ENCODE measurements around the gene RNPC3. TPM values are rescaled to one million over a fixed set of nuclear protein-coding genes. Genes with fewer than 3 reads are reported as not detected.

Gene RNPC3
- polyA plus RNA-seq, 3 donors = 8.0 to 29.6 (median 9.1) TPM

GRCh38 chr1:103529746-103530145 is 4.2 kb downstream of the RNPC3 start:
- no peak for DNase-seq
- peak overlapping the region in 1 of 7 donors; percentile 16 for H3K27ac Mint-ChIP-seq
- peaks cover 0 to 3% (median 0%) of the 10 kb centered on the region in 3 donors for H3K27me3 Mint-ChIP-seq (ENCODE audit: low read depth in 3 of 3)
- Histone ChIP-seq H3K36me3 (replicated peaks in 1 of 2; ENCODE audit: control insufficient read depth in 1 of 2, insufficient read depth in 2 of 2, low read length in 2 of 2) (peaks cover 38 to 57% of the 10 kb centered on the region in 2 donors), H4K20me1 (ENCODE audit: insufficient read depth, low read length) (peaks cover 70% of the 10 kb centered on the region), H3K79me2 (ENCODE audit: insufficient read depth, low read length) (peaks cover 84% of the 10 kb centered on the region), H3K4me3 (replicated peaks in 1 of 3; ENCODE audit: low read depth in 2 of 3, low read length in 3 of 3) (no peak overlapping the region), H3K27ac (ENCODE audit: low read depth in 1 of 2, low read length in 2 of 2) (no peak overlapping the region), H3K9ac (ENCODE audit: insufficient read depth, low read length, poor library complexity, severe bottlenecking) (no peak overlapping the region), H3K9me3 (replicated peaks in 1 of 2; ENCODE audit: control insufficient read depth in 1 of 2, insufficient read depth in 1 of 2, low read length in 2 of 2) (no peaks in the 10 kb centered on the region), H3K4me1 (ENCODE audit: control insufficient read depth in 1 of 2, insufficient read depth in 2 of 2, low read length in 2 of 2) (peaks cover 11 to 32% of the 10 kb centered on the region in 2 donors), H2AFZ (ENCODE audit: insufficient read depth, low read depth, low read length, poor library complexity, severe bottlenecking) (no peak overlapping the region), H3K27me3 (ENCODE audit: control insufficient read depth in 2 of 2, insufficient read depth in 2 of 2, low read length in 2 of 2) (no peaks in the 10 kb centered on the region), H3K4me2 (replicated peaks; ENCODE audit: extremely low read depth, low read length, poor library complexity, severe bottlenecking) (no peak overlapping the region)
- peaks cover 45% of the 10 kb centered on the region for H3K4me1 Mint-ChIP-seq
- no peak for TF ChIP-seq CTCF (IDR thresholded peaks at IDR 0.05)
- H3K36me3 Mint-ChIP-seq = peaks cover 44 to 58% of the 10 kb centered on the region in 2 donors
- no peak overlapping the region for H3K4me3 Mint-ChIP-seq
- no peaks in the 10 kb centered on the region for H3K9me3 Mint-ChIP-seq
- 89% methylated on average over 6 of the region's 8 CpGs for WGBS (ENCODE audit: insufficient coverage)
- intact Hi-C loops (cut with micrococcal nuclease) = no loop called here

GRCh38 chr1:103538226-103538625 is 12.7 kb downstream of the RNPC3 start:
- no peaks in the 10 kb centered on the region for H3K9me3 Mint-ChIP-seq
- peaks cover 39% of the 10 kb centered on the region for H4K20me1 ChIP-seq (ENCODE audit: insufficient read depth, low read length)
- H3K4me2 ChIP-seq (replicated peaks; ENCODE audit: extremely low read depth, low read length, poor library complexity, severe bottlenecking) = no peak overlapping the region
- H3K4me1 Mint-ChIP-seq = no peaks in the 10 kb centered on the region
- peaks cover 74 to 77% of the 10 kb centered on the region in 2 donors for H3K36me3 Mint-ChIP-seq
- no peak overlapping the region for H3K27ac ChIP-seq (ENCODE audit: low read depth in 1 of 2, low read length in 2 of 2)
- H3K79me2 ChIP-seq (ENCODE audit: insufficient read depth, low read length) = peaks cover 11% of the 10 kb centered on the region
- no peak overlapping the region for H2AFZ ChIP-seq (ENCODE audit: insufficient read depth, low read depth, low read length, poor library complexity, severe bottlenecking)
- no peak overlapping the region for H3K27ac Mint-ChIP-seq
- TF ChIP-seq CTCF (IDR thresholded peaks at IDR 0.05) = no peak
- WGBS (ENCODE audit: insufficient coverage) = 100% methylated on average over 1 of the region's 2 CpGs
- no peaks in the 10 kb centered on the region for H3K4me1 ChIP-seq (ENCODE audit: control insufficient read depth in 1 of 2, insufficient read depth in 2 of 2, low read length in 2 of 2)
- peaks cover 0 to 2% (median 0%) of the 10 kb centered on the region in 3 donors for H3K27me3 Mint-ChIP-seq (ENCODE audit: low read depth in 3 of 3)
- no peak overlapping the region for H3K9ac ChIP-seq (ENCODE audit: insufficient read depth, low read length, poor library complexity, severe bottlenecking)
- H3K36me3 ChIP-seq (replicated peaks in 1 of 2; ENCODE audit: control insufficient read depth in 1 of 2, insufficient read depth in 2 of 2, low read length in 2 of 2) = peaks cover 97 to 99% of the 10 kb centered on the region in 2 donors
- H3K9me3 ChIP-seq (replicated peaks in 1 of 2; ENCODE audit: control insufficient read depth in 1 of 2, insufficient read depth in 1 of 2, low read length in 2 of 2) = no peaks in the 10 kb centered on the region
- intact Hi-C loops (cut with micrococcal nuclease) = no loop called here
- H3K4me3 Mint-ChIP-seq = no peak overlapping the region
- no peaks in the 10 kb centered on the region for H3K27me3 ChIP-seq (ENCODE audit: control insufficient read depth in 2 of 2, insufficient read depth in 2 of 2, low read length in 2 of 2)
- no peak overlapping the region for H3K4me3 ChIP-seq (replicated peaks in 1 of 3; ENCODE audit: low read depth in 2 of 3, low read length in 3 of 3)
- no peak for DNase-seq
